ENCODE data around the gene MET. TPM values are rescaled to one million over a fixed set of nuclear protein-coding genes. Genes with fewer than 3 reads are reported as not detected.
A peak's percentile ranks its signal among the peaks of the same experiment; 100 is the strongest.

The MET gene
- total RNA-seq, 1 experiment from 2014 or later: 80.5 TPM

GRCh38 chr7:116777651-116778281 is 105.8 kb downstream of the MET start:
- no peak for DNase-seq (ENCODE audit: extremely low read depth, low read depth)

- DNase-seq (ENCODE audit: extremely low read depth, low read depth): no peak
Observed at GRCh38 chr7:116779216-116779615, 107.2 kb downstream of the MET start.

DNA sequence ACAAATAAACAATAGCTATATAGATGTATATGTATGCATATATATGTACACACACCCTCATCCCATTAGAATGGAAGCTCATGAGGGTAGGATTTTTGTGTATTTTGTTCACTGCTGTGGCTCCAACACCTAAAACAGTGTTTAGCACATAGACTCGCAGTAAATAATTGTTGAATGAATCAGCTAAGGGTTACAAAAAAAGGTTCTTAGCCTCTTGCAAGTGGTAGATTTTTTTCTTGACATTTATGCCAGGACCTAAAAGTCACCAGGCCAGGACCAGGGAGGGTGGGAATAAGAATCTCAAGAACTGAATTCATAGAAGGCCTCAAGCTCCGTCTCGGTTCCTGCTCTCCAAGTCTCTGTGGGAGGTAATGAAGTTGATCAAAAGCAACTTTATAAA is 107.9 kb downstream of the MET start:
- DNase-seq (ENCODE audit: extremely low read depth, low read depth): no peak

DNA sequence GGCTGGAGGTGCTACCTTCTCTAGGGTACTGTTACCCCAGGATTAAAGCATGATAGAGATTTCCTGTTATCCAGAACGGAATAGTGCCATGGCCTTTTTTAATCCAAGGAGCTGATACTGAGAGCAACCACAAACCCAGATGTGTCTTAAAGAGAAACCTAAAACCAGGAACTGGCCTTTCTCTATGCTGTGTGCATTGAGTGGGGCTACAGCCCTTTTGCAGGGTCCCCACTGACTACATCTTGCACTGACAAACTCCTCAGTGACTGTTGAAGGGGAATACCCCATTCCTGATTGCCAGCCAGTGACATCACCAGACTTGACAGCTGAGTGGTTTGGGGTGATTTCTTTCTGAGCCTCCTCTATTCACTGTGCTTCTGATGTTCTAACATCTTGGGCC is 108.5 kb downstream of the MET start:
- no peak for DNase-seq (ENCODE audit: extremely low read depth, low read depth)

- no peak for DNase-seq (ENCODE audit: extremely low read depth, low read depth)
Observed at GRCh38 chr7:116780966-116781365, 109.0 kb downstream of the MET start.

GRCh38 chr7:116781584-116781983 is 109.6 kb downstream of the MET start:
- no peak for DNase-seq (ENCODE audit: extremely low read depth, low read depth)

DNA sequence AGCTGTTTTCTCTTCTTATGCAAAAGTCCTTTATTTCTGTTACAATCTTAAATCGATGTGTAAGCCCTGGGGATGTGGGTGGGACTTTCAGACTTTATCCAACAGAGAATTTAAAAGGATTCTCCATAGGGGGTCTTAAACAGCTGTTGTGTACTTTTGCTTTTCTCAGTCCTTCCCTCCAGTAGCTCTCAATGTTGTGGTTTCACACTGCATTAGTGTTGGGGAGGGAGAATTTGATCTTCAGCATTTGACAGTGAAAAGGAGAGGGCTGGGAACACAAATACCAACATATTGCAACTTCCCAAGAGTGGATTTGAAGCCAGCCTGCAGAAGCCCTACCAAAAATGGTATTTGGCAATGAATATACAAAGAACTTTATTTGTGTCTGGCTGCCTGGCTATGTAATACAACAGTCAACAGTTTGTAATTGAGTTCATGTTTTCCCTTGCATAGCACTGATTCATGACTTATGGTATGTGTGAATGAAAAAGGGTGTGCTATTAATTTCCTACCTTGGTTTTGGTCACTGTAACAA is 110.2 kb downstream of the MET start:
- DNase-seq (ENCODE audit: extremely low read depth, low read depth): no peak

DNA sequence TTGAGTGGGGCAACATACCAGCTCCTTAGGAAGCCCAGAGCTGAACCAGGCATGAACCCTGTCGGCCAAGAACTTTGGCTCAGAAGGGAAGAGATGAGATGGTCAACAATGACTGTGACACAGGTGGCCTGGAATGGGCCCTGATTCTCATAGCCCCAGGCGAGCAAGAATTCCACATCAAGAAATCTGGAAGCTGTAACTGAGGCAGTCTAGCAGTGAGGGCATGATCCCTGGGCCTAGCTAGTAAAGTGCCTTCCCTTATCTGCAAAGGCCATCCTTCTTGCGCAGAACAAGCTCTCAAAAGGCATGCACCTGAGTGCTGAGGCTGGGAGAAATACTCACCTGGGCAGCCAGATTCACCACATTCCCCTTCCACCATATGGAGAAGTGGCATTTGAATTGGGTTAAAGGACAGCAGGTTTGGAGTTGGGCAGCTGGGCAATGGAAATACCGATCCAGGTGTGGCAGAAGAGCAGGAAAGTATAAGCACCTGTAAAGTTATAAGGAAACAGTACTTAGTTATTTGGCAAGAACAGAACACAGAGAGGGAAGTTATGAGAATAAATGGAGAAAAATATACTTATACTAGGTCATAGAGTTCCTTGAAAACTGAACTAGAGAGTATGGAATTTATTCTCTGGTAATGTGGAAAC is 111.8 kb downstream of the MET start:
- no peak for DNase-seq (ENCODE audit: extremely low read depth, low read depth)

- DNase-seq (ENCODE audit: extremely low read depth, low read depth): no peak
Observed at GRCh38 chr7:116784647-116785046, 112.7 kb downstream of the MET start.

GRCh38 chr7:116785843-116786242 is 113.8 kb downstream of the MET start:
- DNase-seq (ENCODE audit: extremely low read depth, low read depth): no peak

GRCh38 chr7:116786791-116787443 is 114.9 kb downstream of the MET start:
- peak; percentile 21 for DNase-seq (ENCODE audit: extremely low read depth, low read depth)

DNA sequence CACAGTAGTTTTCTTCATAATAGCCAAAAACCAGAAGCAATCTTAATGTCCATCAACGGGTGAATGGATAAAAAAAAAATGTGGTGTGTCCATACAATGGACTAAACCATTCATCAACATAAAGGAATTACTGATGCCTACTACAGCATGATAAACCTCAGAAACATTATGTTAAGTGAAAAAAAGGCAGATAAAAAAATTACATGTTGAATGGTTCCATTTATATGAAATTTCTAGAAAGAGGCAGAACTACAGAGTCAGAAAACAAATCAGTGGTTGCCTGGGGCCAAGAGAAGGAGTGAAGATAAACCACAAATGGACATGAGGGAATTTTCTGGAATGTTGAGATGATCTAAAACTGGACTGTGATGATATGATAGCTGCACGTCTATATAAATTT is 115.9 kb downstream of the MET start:
- no peak for DNase-seq (ENCODE audit: extremely low read depth, low read depth)

DNA sequence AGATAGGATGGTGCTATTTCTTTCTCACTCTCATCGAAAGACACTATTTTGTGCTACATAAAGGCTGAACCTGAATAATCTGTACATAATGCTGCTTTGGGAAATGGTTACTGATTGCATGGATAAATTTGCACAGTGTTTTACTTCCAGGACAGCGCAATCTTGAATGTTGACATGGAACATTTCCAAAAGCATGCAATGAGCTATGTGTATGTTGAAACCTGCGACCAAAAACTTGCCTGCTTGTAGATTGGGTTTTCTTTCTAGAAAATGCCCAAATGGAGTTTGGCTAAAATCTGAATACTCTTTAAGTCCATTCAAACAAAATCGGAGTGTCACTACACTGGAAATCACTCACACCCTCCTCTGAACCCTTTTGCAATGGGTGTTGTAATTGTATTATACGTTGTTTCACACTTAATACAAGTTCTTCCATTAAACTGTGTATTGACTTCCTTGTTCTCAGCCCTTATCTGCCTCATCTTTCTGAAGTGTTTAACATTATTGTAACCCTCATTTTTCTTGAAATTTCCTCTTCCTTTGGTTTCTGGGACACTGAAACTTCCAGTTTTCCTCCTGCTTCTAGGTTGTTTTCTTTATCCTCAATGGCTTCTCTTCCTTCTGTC is 116.7 kb downstream of the MET start:
- no peak for DNase-seq (ENCODE audit: extremely low read depth, low read depth)

DNA sequence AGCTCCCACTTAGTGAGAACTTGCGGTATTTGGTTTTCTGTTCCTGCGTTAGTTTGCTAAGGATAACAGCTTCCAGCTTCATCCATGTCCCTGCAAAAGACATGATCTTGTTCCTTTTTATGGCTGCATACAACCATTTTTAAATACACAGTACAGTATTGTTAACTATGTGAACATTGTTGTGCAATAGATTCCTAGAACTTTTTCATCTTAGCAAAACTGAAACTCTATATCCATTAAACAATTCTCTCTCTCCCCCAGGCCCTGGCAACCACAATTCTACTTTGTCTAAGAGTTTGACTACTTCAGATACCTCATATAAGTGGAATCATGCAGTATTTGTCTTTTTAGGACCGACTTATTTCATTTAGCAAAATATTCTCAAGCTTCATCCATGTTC is 118.0 kb downstream of the MET start:
- no peak for DNase-seq (ENCODE audit: extremely low read depth, low read depth)

DNA sequence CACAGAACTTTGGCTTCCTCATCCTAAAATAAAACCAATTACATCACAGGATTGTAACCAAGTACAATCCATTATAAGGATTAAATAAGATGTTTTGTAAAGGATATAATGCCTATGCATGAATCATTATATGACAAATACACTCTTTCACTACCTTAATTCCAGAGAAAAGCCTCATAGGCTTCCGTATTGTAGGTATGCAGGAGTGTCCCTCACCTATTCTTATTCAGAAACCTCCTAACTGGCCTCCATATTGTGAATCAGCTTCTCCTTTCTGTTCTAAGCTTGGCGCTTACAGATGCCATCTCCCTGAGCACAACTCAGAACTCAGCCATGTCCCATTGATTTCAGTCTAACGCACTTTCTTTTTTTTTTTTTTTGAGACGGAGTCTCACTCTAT is 120.8 kb downstream of the MET start:
- no peak for DNase-seq (ENCODE audit: extremely low read depth, low read depth)

DNA sequence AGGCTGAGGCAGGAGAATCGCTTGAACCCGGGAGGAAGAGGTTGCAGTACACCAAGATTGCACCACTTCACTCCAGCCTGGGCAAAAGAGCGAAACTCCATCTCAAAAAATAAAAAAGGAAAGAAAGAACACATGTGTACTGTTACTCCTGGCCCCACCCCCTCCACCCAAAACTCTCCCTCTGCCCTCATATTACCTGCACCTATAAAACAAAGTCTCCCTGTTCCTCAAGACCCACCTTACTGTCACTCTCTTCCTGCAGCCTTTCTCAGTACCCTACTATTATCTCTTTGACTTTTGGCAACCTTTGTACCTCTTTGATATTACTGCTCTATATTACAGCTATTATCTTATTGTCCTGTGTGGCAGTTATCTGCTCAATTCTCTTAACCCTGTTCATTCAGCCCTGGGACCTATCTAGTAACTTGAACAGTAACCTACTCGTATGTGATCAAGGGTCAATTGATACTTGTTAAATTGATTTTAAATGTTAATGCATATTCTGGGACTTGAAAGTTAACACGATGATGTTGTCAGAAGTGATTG is 121.9 kb downstream of the MET start:
- no peak for DNase-seq (ENCODE audit: extremely low read depth, low read depth)

DNA sequence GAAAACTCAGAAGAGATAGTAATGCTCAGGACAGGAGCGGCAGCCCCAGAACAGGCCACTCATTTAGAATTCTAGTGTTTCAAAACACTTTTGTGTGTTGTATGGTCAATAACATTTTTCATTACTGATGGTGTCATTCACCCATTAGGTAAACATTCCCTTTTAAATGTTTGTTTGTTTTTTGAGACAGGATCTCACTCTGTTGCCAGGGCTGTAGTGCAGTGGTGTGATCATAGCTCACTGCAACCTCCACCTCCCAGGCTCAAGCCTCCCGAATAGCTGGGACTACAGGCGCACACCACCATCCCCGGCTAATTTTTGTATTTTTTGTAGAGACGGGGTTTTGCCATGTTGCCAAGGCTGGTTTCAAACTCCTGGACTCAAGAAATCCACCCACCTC is 124.5 kb downstream of the MET start:
- DNase-seq (ENCODE audit: extremely low read depth, low read depth): no peak

GRCh38 chr7:116797612-116798011 is 125.6 kb downstream of the MET start:
- no peak for DNase-seq (ENCODE audit: extremely low read depth, low read depth)

GRCh38 chr7:116798232-116798631 is 126.2 kb downstream of the MET start:
- no peak for DNase-seq (ENCODE audit: extremely low read depth, low read depth)

GRCh38 chr7:116799916-116800315 is 127.9 kb downstream of the MET start:
- DNase-seq (ENCODE audit: extremely low read depth, low read depth): no peak

DNA sequence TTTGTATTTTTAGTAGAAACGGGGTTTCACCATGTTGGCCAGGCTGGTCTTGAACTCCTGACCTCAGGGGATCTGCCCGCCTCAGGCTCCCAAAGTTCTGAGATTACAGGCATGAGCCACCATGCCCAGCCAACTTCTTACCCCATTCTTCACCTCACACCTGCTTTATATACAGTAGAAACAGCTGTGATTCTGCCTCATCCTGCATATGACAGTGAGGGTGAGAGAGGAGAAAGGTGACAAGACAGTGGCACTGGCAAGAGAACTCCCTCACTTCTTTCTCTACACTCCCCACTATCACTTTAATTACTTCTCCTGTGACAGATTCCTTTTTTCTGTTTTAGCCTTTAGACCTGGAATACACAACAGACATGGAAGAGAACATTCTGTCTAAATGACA is 128.6 kb downstream of the MET start:
- DNase-seq (ENCODE audit: extremely low read depth, low read depth): no peak
